Superior temporal gyrus (tissue), 1 donor: ENCODE measurements around the gene MCM8.
A peak's percentile ranks its signal among the peaks of the same experiment; 100 is the strongest.

Experiments
- DNase-seq: peaks from one replicate; pipeline ENCODE4 v3.0.0-alpha.2; 2016; ENCODE audit errors: extremely low spot score

Gene MCM8

DNA sequence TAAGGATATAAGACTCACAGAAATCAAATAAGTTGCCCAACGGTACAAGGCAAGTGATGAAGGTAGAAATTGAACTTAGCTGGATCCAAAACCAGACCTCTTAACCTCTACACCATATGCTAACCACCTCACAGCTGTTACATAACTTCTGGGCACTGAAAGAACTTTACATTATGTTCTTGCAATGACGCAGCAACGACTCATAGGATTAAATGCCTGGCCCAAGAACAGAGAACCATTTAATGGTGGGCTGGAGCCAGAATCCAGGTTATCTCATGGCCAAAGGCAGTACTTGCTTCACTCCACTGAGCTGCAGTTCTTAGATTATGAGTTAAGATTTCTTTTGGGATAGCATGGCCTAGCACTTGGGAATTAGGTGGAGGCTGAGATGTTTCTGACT lies 4.5 kb upstream of the MCM8 start:
- DNase-seq = no peak

- no peak for DNase-seq
These were observed 3.2 kb upstream of the MCM8 start for GRCh38 chr20:5947276-5947675.

DNA sequence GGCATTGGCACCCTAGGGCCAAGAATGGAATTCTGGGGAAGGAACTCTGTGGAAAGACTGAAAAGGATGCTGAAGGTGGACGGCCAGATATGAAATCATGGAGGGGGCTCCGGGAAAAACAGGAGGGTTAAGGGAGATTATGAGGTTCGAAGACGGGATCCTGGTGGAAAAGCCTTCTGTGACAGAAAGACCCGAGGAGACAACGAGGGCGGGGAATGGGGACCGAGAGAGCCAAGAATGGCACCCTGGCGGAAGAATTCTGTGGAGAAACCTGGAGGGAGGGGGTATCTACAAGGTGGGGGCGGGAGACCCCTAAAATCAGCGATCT lies 545 bp upstream of the MCM8 start:
- peak; percentile 16 for DNase-seq

GRCh38 chr20:5967469-5967868 lies 17.0 kb downstream of the MCM8 start:
- no peak for DNase-seq

DNA sequence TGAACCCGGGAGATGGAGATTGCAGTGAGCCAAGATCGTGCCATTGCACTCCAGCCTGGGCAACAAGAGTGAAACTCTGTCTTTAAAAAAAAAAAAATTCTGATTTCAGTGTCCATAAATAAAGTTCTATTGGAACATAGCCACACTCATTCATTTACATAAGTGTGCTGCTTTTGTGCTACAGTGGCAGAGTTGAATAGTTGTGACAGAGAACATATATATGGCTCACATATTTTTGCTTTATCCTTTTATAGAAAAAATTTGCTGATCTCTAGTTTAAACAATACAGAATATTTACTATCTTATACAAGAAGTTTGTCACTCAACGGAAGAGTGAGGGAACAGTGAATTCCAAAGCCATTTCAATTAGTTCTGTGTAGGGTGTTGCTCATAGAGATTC lies 18.0 kb downstream of the MCM8 start:
- no peak for DNase-seq

GRCh38 chr20:5969348-5969935 lies 19.0 kb downstream of the MCM8 start:
- DNase-seq = no peak

DNA sequence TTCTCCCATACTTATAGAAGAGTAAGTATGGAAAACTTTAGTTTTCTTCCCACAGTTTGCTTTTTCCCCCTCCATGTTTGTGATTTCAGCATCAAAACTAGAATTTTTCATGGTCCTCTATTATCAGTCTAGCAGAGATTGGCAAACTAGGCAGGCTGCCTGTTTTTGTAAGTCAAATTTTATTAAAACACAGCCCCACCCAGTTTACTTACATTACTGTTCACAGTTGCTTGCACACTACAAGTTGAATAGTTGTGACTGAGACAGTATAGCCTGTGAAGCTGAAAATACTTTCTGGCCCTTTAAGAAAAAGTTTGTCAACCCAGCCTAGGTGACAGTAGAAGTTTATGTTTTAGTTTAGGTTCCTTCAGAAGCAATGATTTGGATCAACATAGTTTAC lies 19.5 kb downstream of the MCM8 start:
- no peak for DNase-seq

- DNase-seq = no peak
These were observed 19.9 kb downstream of the MCM8 start for GRCh38 chr20:5970381-5970780.

DNA sequence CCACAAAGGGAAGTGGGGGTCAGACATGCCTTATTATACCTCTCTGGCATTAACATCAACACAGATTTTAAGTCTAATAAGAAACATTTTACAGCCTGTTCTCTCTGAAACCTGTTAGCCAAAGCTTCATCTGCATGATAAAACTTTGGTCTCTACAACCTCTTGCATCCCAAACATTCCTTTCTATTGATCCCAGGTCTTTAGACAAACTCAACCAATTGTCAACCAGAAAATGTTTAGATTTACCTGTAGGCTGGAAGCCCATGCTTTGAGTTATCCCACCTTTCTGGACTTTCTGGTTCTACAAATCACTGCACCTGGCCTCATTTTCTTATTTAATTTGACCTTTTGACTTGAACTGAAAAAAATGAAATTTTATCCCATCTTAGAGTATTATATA lies 20.8 kb downstream of the MCM8 start:
- DNase-seq = no peak

DNA sequence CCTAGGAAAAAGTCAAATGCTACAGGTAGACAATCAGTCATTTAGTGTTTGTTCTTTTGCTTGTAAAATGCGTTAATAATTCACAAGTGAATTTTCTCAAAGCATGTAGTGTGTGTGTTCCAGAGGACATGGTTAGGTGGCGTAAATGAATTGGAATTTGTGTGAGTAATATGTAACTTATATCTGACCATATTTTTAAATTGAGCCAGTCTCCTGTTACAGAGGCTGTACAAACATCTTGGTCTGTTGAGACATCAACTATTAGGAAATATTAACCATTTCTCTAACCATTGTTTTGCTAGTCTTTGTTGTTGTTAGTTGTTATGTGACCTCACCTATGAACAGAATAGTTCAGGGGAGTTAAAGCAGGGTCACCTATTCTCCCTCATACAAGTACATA lies 22.7 kb downstream of the MCM8 start:
- DNase-seq = no peak

DNA sequence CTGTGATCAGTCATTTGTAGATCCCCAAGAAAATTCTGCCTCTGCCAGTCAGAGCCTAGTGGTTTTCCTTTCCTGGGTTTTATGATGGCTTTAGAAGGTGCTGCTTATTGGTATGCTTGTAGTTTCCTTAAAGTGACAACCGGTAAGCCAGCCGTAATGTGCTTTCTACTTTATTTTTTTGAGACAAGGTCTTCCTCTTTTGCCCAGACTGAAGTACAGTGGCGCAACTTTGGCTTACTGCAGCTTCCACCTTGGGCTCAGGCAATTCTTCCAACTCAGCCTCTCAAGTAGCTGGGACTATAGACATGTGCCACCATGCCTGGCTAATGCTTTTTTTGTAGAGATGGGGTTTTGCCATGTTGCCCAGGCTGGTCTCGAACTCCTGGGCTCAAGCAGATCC lies 23.5 kb downstream of the MCM8 start:
- no peak for DNase-seq

- no peak for DNase-seq
These were observed 24.1 kb downstream of the MCM8 start for GRCh38 chr20:5974531-5974930.

DNA sequence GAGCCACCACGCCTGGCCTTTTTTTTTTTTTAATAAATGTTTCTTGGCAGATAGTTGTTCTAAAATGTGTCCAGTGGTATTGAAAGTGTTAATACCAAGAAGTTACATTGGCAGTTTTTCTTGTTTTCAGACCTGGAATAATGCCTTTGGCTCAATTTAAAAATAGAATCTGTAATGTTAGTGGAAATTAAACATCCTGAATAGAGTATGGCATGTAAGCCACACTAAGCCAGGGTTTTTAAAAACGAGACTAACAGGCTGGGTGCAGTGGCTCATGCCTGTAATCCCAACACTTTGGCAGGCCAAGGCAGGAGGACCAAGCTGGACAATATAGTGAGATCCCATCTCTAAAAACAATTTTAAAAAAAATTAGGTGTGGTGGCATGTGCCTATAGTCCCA lies 25.3 kb downstream of the MCM8 start:
- DNase-seq = no peak

DNA sequence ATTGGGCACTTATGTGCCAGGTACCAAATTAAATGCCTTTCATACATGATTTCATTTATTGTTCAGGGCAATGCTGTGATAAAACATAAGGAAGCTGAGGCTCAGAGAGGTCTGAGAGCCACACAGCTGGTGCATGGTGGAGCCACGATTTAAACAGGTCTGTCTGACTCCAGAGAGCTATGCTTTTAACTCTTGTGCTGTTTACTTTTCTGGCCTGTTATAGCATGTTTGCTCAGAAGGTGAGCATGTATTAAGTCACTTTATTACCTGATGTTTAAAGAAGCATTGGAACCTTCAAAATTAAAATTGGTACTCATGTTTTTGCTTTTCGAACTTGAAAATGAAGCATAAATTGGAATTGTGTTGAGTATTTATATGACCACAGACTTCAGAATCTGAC lies 26.8 kb downstream of the MCM8 start:
- DNase-seq = no peak

DNA sequence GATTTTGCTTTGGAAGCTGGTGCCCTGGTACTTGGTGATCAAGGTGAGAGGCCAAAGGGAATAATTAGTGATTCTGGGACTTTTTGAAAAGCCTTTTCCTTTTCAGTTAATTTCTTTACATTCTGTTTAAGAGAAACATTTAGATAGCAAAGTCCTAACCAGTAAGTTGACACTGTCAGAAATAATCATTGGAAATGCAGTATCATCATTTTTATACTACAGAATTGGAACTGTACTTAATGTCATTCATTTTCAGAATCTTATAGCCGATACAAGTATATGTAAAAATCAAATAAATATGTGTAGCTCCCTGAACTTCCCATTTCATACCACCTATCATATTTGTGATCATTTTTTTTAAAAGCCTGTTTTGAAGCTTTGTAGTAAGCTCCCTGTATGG lies 27.5 kb downstream of the MCM8 start:
- no peak for DNase-seq

GRCh38 chr20:5979801-5980200 lies 29.3 kb downstream of the MCM8 start:
- DNase-seq = no peak

- no peak for DNase-seq
These were observed 30.5 kb downstream of the MCM8 start for GRCh38 chr20:5980720-5981538.

DNA sequence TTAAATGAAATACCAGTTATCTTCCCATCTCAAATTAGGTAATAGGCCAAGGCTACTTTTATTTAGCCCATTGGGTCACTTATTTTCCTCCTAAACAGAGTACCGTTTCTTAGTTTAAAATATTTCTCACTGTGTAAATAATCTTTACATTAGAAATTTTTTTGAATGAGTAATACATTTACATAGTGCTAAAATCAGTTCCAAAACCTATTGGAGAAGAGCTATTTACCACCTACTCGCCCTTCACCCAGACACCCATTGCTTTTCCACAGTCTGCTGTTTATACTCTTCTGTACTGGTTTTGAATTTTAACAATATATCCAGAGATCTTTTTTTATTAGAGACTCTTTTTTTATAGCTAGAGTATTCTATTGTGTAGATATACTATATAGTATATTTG lies 36.9 kb downstream of the MCM8 start:
- no peak for DNase-seq

- DNase-seq = no peak
These were observed 39.1 kb downstream of the MCM8 start for GRCh38 chr20:5989539-5989938.

- DNase-seq = no peak
These were observed 40.5 kb downstream of the MCM8 start for GRCh38 chr20:5990946-5991345.

DNA sequence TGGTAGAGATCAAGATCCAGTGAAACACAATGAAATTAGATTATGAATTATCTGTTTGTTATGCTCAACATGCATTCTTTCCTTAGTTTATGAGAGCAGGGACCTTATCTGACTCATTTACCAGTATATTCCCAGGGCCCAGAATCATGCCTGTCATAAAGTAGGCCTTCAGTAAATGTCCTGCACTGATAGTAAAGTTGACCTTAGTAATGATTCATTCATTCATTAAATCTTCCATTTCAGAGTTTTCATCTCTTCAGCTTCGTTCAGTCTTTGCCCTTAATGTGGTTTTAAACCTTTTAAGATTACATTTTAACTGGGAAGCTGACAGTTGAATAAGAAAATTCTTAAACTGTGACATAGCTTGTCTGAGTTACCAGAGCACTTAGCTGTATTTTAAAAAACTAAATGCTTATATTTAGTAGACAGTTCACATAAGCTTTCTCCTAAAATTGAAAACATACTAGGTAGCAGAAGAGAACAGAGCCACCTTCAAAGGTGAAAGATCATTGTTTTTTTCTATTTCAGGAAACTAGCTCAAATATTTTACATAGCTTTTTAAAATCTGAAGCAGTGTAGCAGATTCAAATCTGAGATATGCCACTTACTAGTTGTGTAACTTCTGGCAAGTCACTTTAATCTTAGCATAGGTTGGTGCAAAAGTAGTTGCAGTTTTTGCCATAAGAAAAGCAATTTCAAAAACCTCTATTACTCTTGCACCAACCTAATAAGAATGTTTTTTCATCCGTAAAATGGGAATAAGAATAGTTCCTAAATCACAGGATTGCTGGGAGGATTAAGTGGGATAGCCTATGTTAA lies 41.4 kb downstream of the MCM8 start:
- no peak for DNase-seq

DNA sequence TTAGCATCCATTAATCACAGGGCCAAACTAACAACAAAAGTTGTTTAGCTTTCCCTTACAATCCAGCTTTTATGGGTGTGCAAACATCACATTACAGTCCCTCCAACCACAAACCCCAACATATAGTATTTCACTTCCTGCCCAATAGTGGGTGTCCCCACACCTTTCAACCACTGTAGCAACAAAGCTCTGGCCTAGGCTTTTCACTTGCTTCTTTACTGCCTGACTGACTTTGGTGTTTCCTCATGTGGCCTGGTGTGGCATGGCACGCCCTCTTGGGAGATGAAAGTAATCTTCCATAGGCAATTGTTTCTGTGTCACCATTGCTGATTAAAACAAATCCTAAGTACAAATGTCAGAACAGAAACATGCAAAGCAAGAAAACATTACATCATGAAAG lies 46.3 kb downstream of the MCM8 start:
- no peak for DNase-seq

DNA sequence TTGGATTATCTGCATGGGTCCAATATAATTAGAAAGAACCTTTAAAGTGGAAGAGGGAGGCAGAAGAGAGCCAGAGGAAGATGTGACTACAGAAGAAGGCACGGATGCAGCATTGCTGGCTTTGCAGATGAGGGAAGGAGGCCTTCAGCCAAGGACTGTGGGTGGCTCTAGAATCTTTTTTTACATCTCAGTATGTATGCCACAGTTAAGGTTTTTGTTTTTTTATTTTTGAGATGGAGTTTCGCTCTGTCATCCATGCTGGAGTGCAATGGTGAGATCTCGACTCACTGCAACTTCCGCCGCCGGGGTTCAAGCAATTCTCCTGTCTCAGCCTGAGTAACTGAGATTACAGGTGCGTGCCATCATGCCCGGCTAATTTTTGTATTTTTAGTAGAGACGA lies 49.3 kb downstream of the MCM8 start:
- DNase-seq = peak; percentile 33
